GM23338 (cell line): ENCODE results near the gene RGS19.

ENCODE experiments used
- EZH2 ChIP-seq: fragments of 200-600 bp; sonication (generic); IDR thresholded peaks from one replicate; pipeline ENCODE4 v1.8.0; 2017; ENCODE audit warnings: antibody characterized with exemption, mild to moderate bottlenecking, low read depth; ENCODE audit not compliant: unreplicated experiment
- EZH2phosphoT487 ChIP-seq: fragments of 200-600 bp; sonication (generic); IDR thresholded peaks from one replicate; pipeline ENCODE4 v1.8.1; 2018; ENCODE audit warnings: antibody characterized with exemption; ENCODE audit not compliant: unreplicated experiment
- JUNB ChIP-seq: IDR thresholded peaks from one replicate; pipeline ENCODE4 v1.6.1; 2016; ENCODE audit warnings: antibody characterized with exemption; ENCODE audit not compliant: unreplicated experiment
- POLR2AphosphoS5 ChIP-seq: IDR thresholded peaks from 2 replicates; pipeline ENCODE4 v1.6.1; 2016; ENCODE audit warnings: antibody characterized with exemption, low read depth
- ZNF331 ChIP-seq: fragments of 250-450 bp; sonication (Bioruptor Pico); IDR thresholded peaks from 2 replicates; pipeline ENCODE4 v1.5.0; 2020; ENCODE audit warnings: low read depth, mild to moderate bottlenecking, moderate library complexity
- TF ChIP-seq, protein P1 (sequence below), 2 experiments: fragments of 200-600 bp in 1 of 2; sonication (generic) in 1 of 2; conservative IDR thresholded peaks; 2 replicates each; pipeline versions ENCODE4 v1.5.1 to v1.6.1; 2016 to 2017; ENCODE audit warnings: antibody characterized with exemption in 2 of 2, low read depth in 2 of 2, mild to moderate bottlenecking in 2 of 2, moderate library complexity in 1 of 2
- TF ChIP-seq, protein P2 (sequence below): IDR thresholded peaks from one replicate; pipeline ENCODE4 v1.6.1; 2018; ENCODE audit warnings: antibody characterized with exemption; ENCODE audit not compliant: unreplicated experiment

DNA sequence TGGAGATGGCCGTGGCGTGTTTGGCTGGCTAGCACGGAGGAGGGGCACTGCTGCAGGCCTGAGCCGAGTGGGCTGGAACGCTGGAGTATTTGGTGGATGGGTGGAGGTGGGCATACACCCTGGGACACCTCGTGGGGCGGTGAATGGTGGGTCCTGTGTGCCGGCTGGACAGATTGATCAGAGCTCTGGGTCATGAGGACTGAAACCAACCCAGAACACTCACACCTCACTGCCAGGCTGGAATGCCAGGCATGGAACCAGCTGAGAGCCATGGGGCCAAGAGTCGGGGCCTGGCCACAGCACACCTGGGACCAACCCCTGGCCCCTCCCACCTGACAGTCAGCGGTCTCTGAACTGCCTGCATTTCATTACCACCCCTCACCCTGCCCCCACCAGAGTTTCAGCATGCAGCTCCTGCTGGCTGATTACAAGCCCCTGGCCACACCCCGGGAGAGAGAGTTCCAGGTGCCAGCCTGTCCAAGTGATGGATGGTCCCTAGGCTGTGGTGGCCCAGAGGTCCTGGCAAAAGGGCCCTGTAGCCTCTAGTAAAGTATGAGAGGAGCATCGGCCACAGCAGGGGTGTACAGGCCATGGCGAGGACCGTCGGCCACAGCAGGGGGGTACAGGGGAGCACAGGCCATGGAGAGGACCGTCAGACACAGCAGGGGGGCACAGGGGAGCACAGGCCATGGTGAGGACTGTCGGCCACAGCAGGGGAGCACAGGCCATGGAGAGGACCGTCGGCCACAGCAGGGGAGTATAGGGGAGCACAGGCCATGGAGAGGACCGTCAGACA, 24.8 kb upstream of the RGS19 start:
- TF ChIP-seq, protein P1, sequence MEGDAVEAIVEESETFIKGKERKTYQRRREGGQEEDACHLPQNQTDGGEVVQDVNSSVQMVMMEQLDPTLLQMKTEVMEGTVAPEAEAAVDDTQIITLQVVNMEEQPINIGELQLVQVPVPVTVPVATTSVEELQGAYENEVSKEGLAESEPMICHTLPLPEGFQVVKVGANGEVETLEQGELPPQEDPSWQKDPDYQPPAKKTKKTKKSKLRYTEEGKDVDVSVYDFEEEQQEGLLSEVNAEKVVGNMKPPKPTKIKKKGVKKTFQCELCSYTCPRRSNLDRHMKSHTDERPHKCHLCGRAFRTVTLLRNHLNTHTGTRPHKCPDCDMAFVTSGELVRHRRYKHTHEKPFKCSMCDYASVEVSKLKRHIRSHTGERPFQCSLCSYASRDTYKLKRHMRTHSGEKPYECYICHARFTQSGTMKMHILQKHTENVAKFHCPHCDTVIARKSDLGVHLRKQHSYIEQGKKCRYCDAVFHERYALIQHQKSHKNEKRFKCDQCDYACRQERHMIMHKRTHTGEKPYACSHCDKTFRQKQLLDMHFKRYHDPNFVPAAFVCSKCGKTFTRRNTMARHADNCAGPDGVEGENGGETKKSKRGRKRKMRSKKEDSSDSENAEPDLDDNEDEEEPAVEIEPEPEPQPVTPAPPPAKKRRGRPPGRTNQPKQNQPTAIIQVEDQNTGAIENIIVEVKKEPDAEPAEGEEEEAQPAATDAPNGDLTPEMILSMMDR (conservative IDR thresholded peaks at IDR 0.05; ENCODE audit: low read depth in 2 of 2): no peak
- no peak for TF ChIP-seq POLR2AphosphoS5
- no peak for TF ChIP-seq EZH2
- no peak for TF ChIP-seq EZH2phosphoT487
- TF ChIP-seq ZNF331 (CRISPR knock-in tag): no peak
- TF ChIP-seq JUNB: no peak
- TF ChIP-seq, protein P2, sequence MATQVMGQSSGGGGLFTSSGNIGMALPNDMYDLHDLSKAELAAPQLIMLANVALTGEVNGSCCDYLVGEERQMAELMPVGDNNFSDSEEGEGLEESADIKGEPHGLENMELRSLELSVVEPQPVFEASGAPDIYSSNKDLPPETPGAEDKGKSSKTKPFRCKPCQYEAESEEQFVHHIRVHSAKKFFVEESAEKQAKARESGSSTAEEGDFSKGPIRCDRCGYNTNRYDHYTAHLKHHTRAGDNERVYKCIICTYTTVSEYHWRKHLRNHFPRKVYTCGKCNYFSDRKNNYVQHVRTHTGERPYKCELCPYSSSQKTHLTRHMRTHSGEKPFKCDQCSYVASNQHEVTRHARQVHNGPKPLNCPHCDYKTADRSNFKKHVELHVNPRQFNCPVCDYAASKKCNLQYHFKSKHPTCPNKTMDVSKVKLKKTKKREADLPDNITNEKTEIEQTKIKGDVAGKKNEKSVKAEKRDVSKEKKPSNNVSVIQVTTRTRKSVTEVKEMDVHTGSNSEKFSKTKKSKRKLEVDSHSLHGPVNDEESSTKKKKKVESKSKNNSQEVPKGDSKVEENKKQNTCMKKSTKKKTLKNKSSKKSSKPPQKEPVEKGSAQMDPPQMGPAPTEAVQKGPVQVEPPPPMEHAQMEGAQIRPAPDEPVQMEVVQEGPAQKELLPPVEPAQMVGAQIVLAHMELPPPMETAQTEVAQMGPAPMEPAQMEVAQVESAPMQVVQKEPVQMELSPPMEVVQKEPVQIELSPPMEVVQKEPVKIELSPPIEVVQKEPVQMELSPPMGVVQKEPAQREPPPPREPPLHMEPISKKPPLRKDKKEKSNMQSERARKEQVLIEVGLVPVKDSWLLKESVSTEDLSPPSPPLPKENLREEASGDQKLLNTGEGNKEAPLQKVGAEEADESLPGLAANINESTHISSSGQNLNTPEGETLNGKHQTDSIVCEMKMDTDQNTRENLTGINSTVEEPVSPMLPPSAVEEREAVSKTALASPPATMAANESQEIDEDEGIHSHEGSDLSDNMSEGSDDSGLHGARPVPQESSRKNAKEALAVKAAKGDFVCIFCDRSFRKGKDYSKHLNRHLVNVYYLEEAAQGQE: no peak
